GM18520 (cell line): ENCODE results near the gene ADH1A.
"Not testable (repeated sequence)": the region's sequence is repeated elsewhere in the genome, so short reads cannot be mapped to it uniquely, and the experiment has no call there.

Source experiments
- ATAC-seq: cut with Tn5 transposase; IDR thresholded peaks from one replicate; pipeline ENCODE4 v1.9.1; 2021; ENCODE audit not compliant: unreplicated experiment

ADH1A gene

GRCh38 chr4:99290848-99291786 is at the start of gene ADH1A:
ADH1A (minus strand) TSS chr4:99290985; CDS start chr4:99290914, 71 bp downstream.
- ATAC-seq = no peak

DNA sequence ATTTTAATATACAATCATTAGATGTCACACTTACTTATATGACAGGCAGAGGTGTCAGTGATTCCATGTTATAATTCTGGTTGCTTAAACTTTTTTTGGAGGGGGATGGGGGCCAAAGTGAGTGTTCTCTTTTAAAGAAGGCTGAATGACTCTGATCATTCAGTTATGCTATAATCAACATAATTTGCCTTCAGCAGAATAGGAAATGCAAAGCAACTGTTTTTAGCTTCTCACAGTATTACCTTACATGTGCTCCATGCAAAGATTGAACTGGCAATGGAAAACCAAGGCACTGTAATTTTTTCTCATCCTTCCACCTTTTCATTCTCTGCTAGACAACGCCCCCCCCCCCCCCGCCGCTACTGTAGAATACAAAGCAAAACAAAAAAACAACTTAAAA is 48.4 kb upstream of the ADH1A start:
- ATAC-seq = no peak

DNA sequence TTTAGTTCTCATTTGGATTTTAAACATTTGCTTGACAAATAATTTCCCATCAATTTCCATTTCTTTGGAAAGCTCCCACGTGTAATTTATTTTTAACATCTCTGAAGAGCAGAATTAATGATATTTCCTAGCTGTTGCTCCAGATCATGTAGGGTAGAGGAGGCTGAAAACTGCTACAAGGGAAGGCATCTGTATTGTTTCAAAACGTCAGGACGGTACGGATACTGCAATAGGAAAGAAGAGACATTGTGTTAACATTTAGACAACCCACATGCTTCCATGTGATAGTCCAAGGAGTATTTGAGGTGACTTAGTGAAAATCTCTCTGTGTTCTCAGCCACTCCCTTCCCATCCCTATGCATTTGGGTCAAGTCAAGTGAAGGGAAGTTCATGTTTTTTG is 45.8 kb upstream of the ADH1A start:
- ATAC-seq = no peak

- no peak for ATAC-seq
Observed at GRCh38 chr4:99334880-99335279, 44.1 kb upstream of the ADH1A start.

GRCh38 chr4:99330648-99331047 is 39.9 kb upstream of the ADH1A start:
- ATAC-seq = no peak

DNA sequence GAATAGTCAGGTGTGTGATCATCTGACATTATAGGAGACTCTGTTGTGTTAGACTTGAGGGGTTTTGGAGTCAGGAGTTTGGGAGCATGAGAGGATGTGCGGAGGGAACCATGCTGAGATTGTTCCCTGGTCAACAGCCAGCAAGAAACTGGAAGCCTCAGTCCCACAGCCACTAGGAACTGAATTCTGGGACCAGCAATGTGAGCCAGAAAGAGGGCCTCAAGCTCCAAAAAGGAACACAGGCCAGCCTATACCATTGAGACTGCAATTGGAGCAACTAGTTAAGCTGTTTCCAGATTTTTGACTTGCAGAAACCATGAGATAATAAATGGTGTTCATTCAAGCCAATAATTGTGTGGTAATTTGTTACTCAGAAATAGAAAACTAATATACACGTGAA is 39.1 kb upstream of the ADH1A start:
- ATAC-seq = no peak

DNA sequence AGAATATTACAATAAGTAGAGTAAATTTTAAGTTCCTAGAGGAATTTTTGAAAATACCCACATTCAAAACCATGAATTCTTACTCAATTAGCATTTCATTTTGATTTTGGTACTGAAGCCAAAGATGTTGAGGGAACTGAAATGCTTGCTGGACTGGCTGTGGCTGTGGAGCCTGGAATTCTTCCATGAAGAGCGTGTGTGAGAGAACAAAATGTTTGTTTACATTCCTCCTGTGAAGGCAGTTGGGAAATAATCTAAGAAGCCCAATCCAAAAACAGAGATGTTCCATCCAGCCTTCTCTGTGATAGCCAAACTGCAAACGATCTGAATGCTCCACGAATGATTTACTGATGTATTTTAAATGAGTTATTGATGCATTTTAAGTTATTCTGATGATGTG is 34.2 kb upstream of the ADH1A start:
- ATAC-seq = no peak

GRCh38 chr4:99324361-99324760 is 33.6 kb upstream of the ADH1A start:
- no peak for ATAC-seq

GRCh38 chr4:99323756-99324155 is 33.0 kb upstream of the ADH1A start:
- ATAC-seq = no peak

DNA sequence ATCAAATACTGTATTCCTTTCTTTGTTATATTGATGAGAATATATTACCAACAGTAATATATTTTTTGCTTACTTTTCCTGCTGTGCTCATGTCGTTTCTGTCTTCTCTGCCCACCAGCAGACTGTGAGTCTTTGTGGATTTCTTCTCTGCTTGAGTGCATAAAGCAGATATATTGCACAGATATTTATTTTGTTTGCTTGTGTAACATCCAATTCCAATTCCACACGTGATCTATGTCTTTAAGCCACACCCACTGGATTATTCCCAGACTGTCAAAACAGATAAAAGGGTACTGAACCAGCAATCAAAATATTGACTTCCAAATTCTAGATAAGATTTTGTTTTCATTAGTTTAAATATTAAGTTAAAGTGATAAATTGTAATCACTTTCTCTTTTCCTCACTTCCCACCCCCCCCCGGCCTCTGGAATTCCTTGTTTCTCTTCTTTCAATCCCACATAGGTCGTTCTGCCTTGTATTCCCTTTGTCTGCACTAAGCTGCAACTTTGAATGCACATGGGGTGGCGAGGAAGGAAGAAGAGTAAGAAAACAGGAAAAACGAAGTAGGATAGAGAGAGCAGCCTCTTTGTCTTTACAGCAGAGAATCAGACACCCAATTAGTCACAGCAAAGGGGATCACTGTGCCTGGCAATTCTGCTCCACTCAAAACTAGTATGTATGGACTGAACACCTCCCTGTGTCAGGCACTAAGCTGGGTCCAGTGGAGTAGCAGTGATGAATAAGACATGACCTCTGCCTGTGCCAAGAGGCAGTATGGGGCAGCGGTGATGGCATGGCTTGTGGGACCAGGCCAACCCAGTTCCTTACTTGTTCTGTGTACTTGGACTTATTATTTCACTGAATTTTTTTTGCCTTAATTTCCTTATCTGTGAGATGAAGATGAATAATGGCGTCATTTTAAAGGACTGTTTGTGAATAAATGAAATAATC is 30.7 kb upstream of the ADH1A start, which contains the start of gene ADH1B:
ADH1B (minus strand) TSS at position 161 of the 951 bp plus-strand sequence; CDS start at position 91, 70 bp downstream.
- no peak for ATAC-seq

GRCh38 chr4:99317811-99318210 is 27.0 kb upstream of the ADH1A start:
- ATAC-seq = not testable (repeated sequence)

DNA sequence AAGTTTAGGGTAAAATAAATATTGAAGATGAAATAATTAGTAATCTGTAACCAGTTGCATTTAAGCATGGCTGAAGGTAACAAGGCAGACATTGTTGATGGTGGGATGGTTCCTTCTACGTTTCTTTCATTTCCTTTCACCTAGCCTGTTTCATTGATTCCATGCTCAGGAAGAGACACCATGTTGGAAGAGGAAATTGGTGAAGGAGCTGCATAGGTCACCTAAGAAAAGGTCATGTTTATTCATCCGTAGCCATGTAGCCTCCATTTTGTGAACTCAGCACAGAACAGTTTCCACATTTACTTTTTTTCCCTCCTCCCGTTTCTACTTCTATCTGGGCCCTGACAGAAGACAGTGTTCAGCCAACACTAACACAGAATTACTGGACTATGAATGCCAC is 26.6 kb upstream of the ADH1A start:
- no peak for ATAC-seq

DNA sequence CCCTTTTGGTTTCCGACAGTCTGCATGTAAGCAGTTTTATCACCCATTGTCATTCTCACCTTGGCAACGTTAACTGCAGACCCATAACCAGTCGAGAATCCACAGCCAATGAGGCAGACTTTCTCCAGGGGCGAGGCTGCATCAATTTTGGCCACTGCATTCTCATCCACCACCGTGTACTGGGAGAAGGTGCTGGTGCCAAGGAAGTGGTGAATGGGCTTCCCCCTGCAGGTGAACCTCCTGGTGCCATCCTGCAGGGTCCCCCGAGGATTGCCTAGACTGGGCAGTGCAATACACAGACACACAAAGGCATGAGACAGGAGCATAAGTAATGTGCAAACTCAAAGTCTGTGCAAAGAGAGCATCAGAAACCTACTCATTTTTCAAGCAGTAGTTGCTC is 25.1 kb upstream of the ADH1A start:
- ATAC-seq = no peak

- no peak for ATAC-seq
Observed at GRCh38 chr4:99314211-99314610, 23.4 kb upstream of the ADH1A start.

DNA sequence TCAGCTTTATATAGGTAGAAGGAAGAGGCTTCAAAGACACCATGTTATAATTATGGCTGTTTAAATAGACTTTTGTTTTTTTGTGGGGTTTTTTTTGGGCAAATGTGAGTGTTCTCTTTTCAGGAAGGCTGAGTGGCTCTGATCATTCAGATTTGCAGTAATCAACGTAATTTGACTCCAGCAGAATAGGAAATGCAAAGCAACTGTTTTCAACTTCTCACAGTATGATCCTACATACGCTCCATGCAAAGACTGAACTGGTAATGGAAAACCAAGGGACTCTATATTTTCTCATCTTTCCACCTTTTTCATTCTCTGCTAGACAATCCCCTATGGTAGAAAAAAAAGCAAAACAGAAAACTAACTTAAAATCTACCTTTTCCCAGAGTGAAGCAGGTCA is 19.6 kb upstream of the ADH1A start:
- ATAC-seq = no peak

GRCh38 chr4:99305638-99306400 is 15.0 kb upstream of the ADH1A start:
- no peak for ATAC-seq

GRCh38 chr4:99301376-99302164 is 10.8 kb upstream of the ADH1A start:
- no peak for ATAC-seq

GRCh38 chr4:99300934-99301333 is 10.1 kb upstream of the ADH1A start:
- ATAC-seq = no peak

- no peak for ATAC-seq
Observed at GRCh38 chr4:99293357-99293756, 2.6 kb upstream of the ADH1A start.

GRCh38 chr4:99285387-99285786 is 5.4 kb downstream of the ADH1A start:
- no peak for ATAC-seq
